ENCODE measurements around the gene SDHB.

Gene SDHB

DNA sequence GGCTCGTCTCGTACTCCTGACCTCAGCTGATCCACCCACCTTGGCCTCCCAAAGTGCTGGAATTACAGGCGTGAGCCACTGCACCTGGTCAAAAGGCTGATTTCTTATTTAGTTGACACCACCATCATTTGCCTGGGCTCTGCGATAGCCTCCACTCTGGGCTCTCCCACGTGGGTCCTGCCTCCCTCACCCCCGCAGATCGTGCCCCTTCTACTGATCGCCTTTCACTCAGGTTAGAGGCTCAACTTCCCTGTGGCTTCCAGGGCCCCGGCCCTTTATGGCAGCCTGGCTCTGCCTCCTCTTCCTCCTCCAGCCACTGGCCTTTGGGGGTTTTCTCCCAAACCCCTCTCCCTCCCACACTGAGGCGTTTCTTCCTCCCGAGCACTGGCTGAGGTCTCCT is 70.9 kb downstream of the SDHB start:
- no peak for DNase-seq (ENCODE audit: low read depth in 1 of 2, low spot score in 1 of 2)
- TF ChIP-seq GABPA (IDR thresholded peaks at IDR 0.05; ENCODE audit: low read depth): no peak
- TF ChIP-seq, protein P1, sequence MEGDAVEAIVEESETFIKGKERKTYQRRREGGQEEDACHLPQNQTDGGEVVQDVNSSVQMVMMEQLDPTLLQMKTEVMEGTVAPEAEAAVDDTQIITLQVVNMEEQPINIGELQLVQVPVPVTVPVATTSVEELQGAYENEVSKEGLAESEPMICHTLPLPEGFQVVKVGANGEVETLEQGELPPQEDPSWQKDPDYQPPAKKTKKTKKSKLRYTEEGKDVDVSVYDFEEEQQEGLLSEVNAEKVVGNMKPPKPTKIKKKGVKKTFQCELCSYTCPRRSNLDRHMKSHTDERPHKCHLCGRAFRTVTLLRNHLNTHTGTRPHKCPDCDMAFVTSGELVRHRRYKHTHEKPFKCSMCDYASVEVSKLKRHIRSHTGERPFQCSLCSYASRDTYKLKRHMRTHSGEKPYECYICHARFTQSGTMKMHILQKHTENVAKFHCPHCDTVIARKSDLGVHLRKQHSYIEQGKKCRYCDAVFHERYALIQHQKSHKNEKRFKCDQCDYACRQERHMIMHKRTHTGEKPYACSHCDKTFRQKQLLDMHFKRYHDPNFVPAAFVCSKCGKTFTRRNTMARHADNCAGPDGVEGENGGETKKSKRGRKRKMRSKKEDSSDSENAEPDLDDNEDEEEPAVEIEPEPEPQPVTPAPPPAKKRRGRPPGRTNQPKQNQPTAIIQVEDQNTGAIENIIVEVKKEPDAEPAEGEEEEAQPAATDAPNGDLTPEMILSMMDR (IDR thresholded peaks at IDR 0.05; ENCODE audit: insufficient read depth, low read length): no peak
- TF ChIP-seq, protein P2, sequence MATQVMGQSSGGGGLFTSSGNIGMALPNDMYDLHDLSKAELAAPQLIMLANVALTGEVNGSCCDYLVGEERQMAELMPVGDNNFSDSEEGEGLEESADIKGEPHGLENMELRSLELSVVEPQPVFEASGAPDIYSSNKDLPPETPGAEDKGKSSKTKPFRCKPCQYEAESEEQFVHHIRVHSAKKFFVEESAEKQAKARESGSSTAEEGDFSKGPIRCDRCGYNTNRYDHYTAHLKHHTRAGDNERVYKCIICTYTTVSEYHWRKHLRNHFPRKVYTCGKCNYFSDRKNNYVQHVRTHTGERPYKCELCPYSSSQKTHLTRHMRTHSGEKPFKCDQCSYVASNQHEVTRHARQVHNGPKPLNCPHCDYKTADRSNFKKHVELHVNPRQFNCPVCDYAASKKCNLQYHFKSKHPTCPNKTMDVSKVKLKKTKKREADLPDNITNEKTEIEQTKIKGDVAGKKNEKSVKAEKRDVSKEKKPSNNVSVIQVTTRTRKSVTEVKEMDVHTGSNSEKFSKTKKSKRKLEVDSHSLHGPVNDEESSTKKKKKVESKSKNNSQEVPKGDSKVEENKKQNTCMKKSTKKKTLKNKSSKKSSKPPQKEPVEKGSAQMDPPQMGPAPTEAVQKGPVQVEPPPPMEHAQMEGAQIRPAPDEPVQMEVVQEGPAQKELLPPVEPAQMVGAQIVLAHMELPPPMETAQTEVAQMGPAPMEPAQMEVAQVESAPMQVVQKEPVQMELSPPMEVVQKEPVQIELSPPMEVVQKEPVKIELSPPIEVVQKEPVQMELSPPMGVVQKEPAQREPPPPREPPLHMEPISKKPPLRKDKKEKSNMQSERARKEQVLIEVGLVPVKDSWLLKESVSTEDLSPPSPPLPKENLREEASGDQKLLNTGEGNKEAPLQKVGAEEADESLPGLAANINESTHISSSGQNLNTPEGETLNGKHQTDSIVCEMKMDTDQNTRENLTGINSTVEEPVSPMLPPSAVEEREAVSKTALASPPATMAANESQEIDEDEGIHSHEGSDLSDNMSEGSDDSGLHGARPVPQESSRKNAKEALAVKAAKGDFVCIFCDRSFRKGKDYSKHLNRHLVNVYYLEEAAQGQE (IDR thresholded peaks at IDR 0.05; ENCODE audit: insufficient replicate concordance, low read depth): no peak
- no peak for TF ChIP-seq POLR2AphosphoS5 (IDR thresholded peaks at IDR 0.05; ENCODE audit: low read depth)
- no peak for TF ChIP-seq SPI1 (IDR thresholded peaks at IDR 0.05; ENCODE audit: borderline replicate concordance, low read depth)

GRCh38 chr1:16981269-16981849 is 72.5 kb downstream of the SDHB start:
- Histone ChIP-seq H3K27ac (replicated peaks) (no peak overlapping the region), H3K4me3 (replicated peaks; ENCODE audit: insufficient read depth, low read length) (no peak overlapping the region), H3K27me3 (ENCODE audit: insufficient read depth, poor library complexity, severe bottlenecking) (peaks cover 23% of the 10 kb centered on the region)
- TF ChIP-seq, protein P1 (IDR thresholded peaks at IDR 0.05; ENCODE audit: insufficient read depth, low read length): no peak
- TF ChIP-seq SPI1 (IDR thresholded peaks at IDR 0.05; ENCODE audit: borderline replicate concordance, low read depth): no peak
- TF ChIP-seq POLR2AphosphoS5 (IDR thresholded peaks at IDR 0.05; ENCODE audit: low read depth): no peak
- TF ChIP-seq GABPA (IDR thresholded peaks at IDR 0.05; ENCODE audit: low read depth): no peak
- TF ChIP-seq, protein P2 (IDR thresholded peaks at IDR 0.05; ENCODE audit: insufficient replicate concordance, low read depth): no peak
- DNase-seq (ENCODE audit: low read depth in 1 of 2, low spot score in 1 of 2): no peak

More for the DNA sequence above, 70.9 kb downstream of the SDHB start:
- H3K4me3 ChIP-seq (replicated peaks; ENCODE audit: insufficient read depth, low read length): no peak overlapping the region
- no peak overlapping the region for H3K27ac ChIP-seq (replicated peaks)
- peaks cover 23% of the 10 kb centered on the region for H3K27me3 ChIP-seq (ENCODE audit: insufficient read depth, poor library complexity, severe bottlenecking)

DNA sequence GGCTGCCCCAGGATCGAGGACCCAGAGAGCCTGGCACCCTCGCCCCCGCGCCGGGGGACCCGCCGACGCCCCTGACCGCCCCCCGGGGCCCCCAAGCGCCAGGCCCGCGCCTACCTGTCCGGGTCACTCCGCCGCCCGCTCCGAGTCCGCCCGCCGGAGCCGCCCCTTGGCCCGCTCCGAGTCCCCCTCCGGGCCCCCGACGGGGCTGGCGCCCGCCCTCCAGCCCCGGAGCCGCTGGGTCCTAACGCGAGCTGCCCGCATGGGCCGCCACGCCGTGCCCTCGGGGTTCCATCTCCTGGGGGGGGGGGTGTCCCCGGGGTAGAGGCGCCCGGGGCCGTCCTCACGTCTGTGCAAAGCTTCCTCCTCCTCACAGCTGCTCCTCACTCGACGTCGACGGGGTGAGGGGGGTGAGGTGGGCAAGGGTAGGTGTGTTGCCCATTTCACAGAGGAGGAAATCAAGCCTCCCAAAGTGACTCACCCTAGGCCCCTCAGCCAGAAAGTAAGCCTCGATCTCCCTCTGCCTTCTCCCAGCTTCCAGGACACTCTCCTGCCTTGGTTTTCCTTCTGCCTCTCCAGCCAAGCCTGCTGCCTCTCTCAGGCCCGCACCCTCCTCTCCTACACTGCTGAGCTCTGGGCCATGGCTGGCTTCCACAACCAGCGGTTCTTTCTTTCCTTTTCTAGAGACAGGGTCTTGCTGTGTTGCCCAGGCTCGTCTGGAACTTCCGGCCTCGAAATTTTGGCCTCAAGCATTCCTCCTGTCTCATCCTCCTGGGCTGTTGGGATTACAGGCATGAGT is 73.2 kb downstream of the SDHB start, which contains the start of gene MFAP2:
Gene MFAP2, minus strand, starts transcription at position 148 of the 796 bp plus-strand sequence. CDS start 2,347 bp downstream, outside the sequence.
- Histone ChIP-seq H3K27ac (replicated peaks) (no peak within 1 kb of the TSS), H3K27me3 (ENCODE audit: insufficient read depth, poor library complexity, severe bottlenecking) (peaks cover 23% of the 10 kb centered on the region), H3K4me3 (replicated peaks; ENCODE audit: insufficient read depth, low read length) (no peak within 1 kb of the TSS)
- DNase-seq (ENCODE audit: low read depth in 1 of 2, low spot score in 1 of 2): no peak
- TF ChIP-seq, protein P2 (IDR thresholded peaks at IDR 0.05; ENCODE audit: insufficient replicate concordance, low read depth): no peak
- TF ChIP-seq, protein P1 (IDR thresholded peaks at IDR 0.05; ENCODE audit: insufficient read depth, low read length): no peak
- TF ChIP-seq POLR2AphosphoS5 (IDR thresholded peaks at IDR 0.05; ENCODE audit: low read depth) (no peak), SPI1 (IDR thresholded peaks at IDR 0.05; ENCODE audit: borderline replicate concordance, low read depth) (no peak), GABPA (IDR thresholded peaks at IDR 0.05; ENCODE audit: low read depth) (no peak)

Measured in HL-60 (cell line).